Tibial nerve (tissue), 4 donors: ENCODE data around the gene IL12B. TPM values are rescaled to one million over a fixed set of nuclear protein-coding genes. Genes with fewer than 3 reads are reported as not detected.

Experiments
- DNase-seq, 2 donors: peaks; one replicate each; pipeline ENCODE4 v3.0.0-alpha.2; 2019; ENCODE audit warnings: low spot score in 2 of 2
- H3K27ac ChIP-seq, 4 donors: fragments of 200-600 bp; sonication (generic) in 3 of 4; one replicate each; pipeline ENCODE4 v1.5.1; 2017 to 2019; ENCODE audit warnings: mild to moderate bottlenecking in 1 of 4
- H3K27me3 ChIP-seq, 2 donors: fragments of 200-600 bp; sonication (generic) in 1 of 2; one replicate each; pipeline versions ENCODE4 v1.5.1 to v1.6.0; 2017 to 2019
- H3K36me3 ChIP-seq, 3 donors: fragments of 200-600 bp; sonication (generic); one replicate each; pipeline ENCODE4 v1.5.1; 2018 to 2019
- H3K4me1 ChIP-seq, 4 donors: fragments of 200-600 bp; sonication (generic) in 3 of 4; one replicate each; pipeline ENCODE4 v1.5.1; 2017 to 2019
- H3K4me3 ChIP-seq, 4 donors: fragments of 200-600 bp; sonication (generic) in 3 of 4; one replicate each; pipeline ENCODE4 v1.5.1; 2017 to 2019; ENCODE audit warnings: mild to moderate bottlenecking in 1 of 4, moderate library complexity in 1 of 4
- H3K9me3 ChIP-seq, 4 donors: fragments of 200-600 bp; sonication (generic) in 3 of 4; one replicate each; pipeline ENCODE4 v1.5.1; 2017 to 2019
- CTCF ChIP-seq, 5 experiments: fragments of 200-600 bp in 3 of 5; fragments of 450-650 bp in 2 of 5; sonication (generic) in 3 of 5; IDR thresholded peaks; one replicate each; pipeline ENCODE4 v1.5.1; 2016 to 2019; ENCODE audit warnings: antibody characterized with exemption in 5 of 5, mild to moderate bottlenecking in 3 of 5, moderate library complexity in 2 of 5
- EP300 ChIP-seq, 2 donors: sonication (generic); formaldehyde crosslinking; IDR thresholded peaks; one replicate each; pipeline ENCODE4 v1.6.1; 2017; ENCODE audit warnings: antibody characterized with exemption in 2 of 2, mild to moderate bottlenecking in 1 of 2
- POLR2A ChIP-seq, 2 donors: fragments of 450-650 bp; IDR thresholded peaks; one replicate each; pipeline ENCODE4 v1.6.1; 2017; ENCODE audit warnings: antibody characterized with exemption in 2 of 2, mild to moderate bottlenecking in 2 of 2, moderate library complexity in 2 of 2
- WGBS, 2 donors: methylation state at CpG; one replicate each; pipeline ENCODE4 v1.1.5; 2018; 5-methylcytosine and 5-hydroxymethylcytosine counted together
- total RNA-seq, 4 donors: library from RNA; depleted of rRNA; stranded (reverse); fragments of >200 nt; gene quantifications; one replicate each; pipeline ENCODE4 v1.1.0, GENCODE V29; 2016

IL12B gene
- total RNA-seq, 4 donors from 2014 or later: not detected

- Histone ChIP-seq H3K4me1 (no peaks in the 10 kb centered on the region), H3K27me3 (no peaks in the 10 kb centered on the region), H3K9me3 (no peaks in the 10 kb centered on the region), H3K4me3 (no peak overlapping the region), H3K27ac (no peak overlapping the region), H3K36me3 (no peaks in the 10 kb centered on the region)
- whole genome bisulfite sequencing, 2 donors: 77 to 78% methylated on average over 3 of the region's 3 CpGs
- DNase-seq: no peak
- TF ChIP-seq CTCF (IDR thresholded peaks at IDR 0.05) (no peak), POLR2A (IDR thresholded peaks at IDR 0.05) (no peak), EP300 (IDR thresholded peaks at IDR 0.05) (no peak)
Measured at GRCh38 chr5:159319363-159319762, 10.9 kb downstream of the IL12B start.

GRCh38 chr5:159318448-159318847 is 11.8 kb downstream of the IL12B start:
- TF ChIP-seq POLR2A (IDR thresholded peaks at IDR 0.05) (no peak), CTCF (IDR thresholded peaks at IDR 0.05) (no peak), EP300 (IDR thresholded peaks at IDR 0.05) (no peak)
- no peak overlapping the region for H3K27ac ChIP-seq
- H3K4me1 ChIP-seq: no peaks in the 10 kb centered on the region
- H3K36me3 ChIP-seq: no peaks in the 10 kb centered on the region
- 90 to 92% methylated on average over 4 of the region's 4 CpGs for WGBS, 2 donors
- no peaks in the 10 kb centered on the region for H3K9me3 ChIP-seq
- no peaks in the 10 kb centered on the region for H3K27me3 ChIP-seq
- DNase-seq: no peak
- no peak overlapping the region for H3K4me3 ChIP-seq

GRCh38 chr5:159317849-159318248 is 12.4 kb downstream of the IL12B start:
- WGBS, 2 donors: 57% methylated on average over 2 of the region's 2 CpGs
- no peak overlapping the region for H3K27ac ChIP-seq
- no peaks in the 10 kb centered on the region for H3K36me3 ChIP-seq
- TF ChIP-seq EP300 (IDR thresholded peaks at IDR 0.05): no peak
- TF ChIP-seq POLR2A (IDR thresholded peaks at IDR 0.05): no peak
- no peak for TF ChIP-seq CTCF (IDR thresholded peaks at IDR 0.05)
- no peaks in the 10 kb centered on the region for H3K9me3 ChIP-seq
- no peaks in the 10 kb centered on the region for H3K4me1 ChIP-seq
- peaks cover 0 to 1% of the 10 kb centered on the region in 2 donors for H3K27me3 ChIP-seq
- H3K4me3 ChIP-seq: no peak overlapping the region
- no peak for DNase-seq

- WGBS, 2 donors: 80 to 82% methylated on average over 9 of the region's 9 CpGs
- Histone ChIP-seq H3K27ac (no peak overlapping the region), H3K9me3 (no peaks in the 10 kb centered on the region), H3K27me3 (peaks cover 0 to 12% of the 10 kb centered on the region in 2 donors), H3K4me1 (no peaks in the 10 kb centered on the region), H3K36me3 (no peaks in the 10 kb centered on the region), H3K4me3 (no peak overlapping the region)
- DNase-seq: peak in 1 of 2 donors; percentile 23
- TF ChIP-seq EP300 (IDR thresholded peaks at IDR 0.05) (no peak), CTCF (IDR thresholded peaks at IDR 0.05) (peak in 2 of 5 experiments; percentile 13 to 29)
Measured at GRCh38 chr5:159316519-159317383, 13.5 kb downstream of the IL12B start.

- no peak for DNase-seq
- no peak overlapping the region for H3K27ac ChIP-seq
- no peak for TF ChIP-seq POLR2A (IDR thresholded peaks at IDR 0.05)
- no peak for TF ChIP-seq CTCF (IDR thresholded peaks at IDR 0.05)
- TF ChIP-seq EP300 (IDR thresholded peaks at IDR 0.05): no peak
- H3K27me3 ChIP-seq: peaks cover 0 to 40% of the 10 kb centered on the region in 2 donors
- H3K4me3 ChIP-seq: no peak overlapping the region
- peaks cover 0 to 6% (median 0%) of the 10 kb centered on the region in 4 donors for H3K4me1 ChIP-seq
- H3K36me3 ChIP-seq: no peaks in the 10 kb centered on the region
- no peaks in the 10 kb centered on the region for H3K9me3 ChIP-seq
- WGBS, 2 donors: 82 to 86% methylated on average over 2 of the region's 2 CpGs
Measured at GRCh38 chr5:159313197-159313596, 17.1 kb downstream of the IL12B start.
